OCI-LY3 (cell line): ENCODE measurements around the gene DRC3.

Experiments used
- H2AFZ ChIP-seq: fragments of 200-600, 300-600 bp; shearing (Covaris generic); 2 replicates; pipeline ENCODE4 v1.6.0; 2014; ENCODE audit warnings: antibody characterized with exemption, low read depth, low read length
- H3K27ac ChIP-seq: fragments of 200-600, 300-600 bp; sonication (generic); 2 replicates; pipeline ENCODE4 v1.5.1; 2014; ENCODE audit warnings: mild to moderate bottlenecking, low read length, moderate library complexity, mixed read lengths
- H3K27me3 ChIP-seq: fragments of 200-600, 300-600 bp; sonication (generic); 2 replicates; pipeline ENCODE4 v1.6.1; 2014; ENCODE audit warnings: low read depth, low read length, mixed read lengths
- H3K36me3 ChIP-seq: fragments of 200-600, 300-600 bp; sonication (generic); replicated peaks from 2 replicates; pipeline ENCODE3; 2014; ENCODE audit warnings: low read depth, low read length, mixed read lengths
- H3K4me1 ChIP-seq: fragments of 300-600, 200-600 bp; sonication (generic); 2 replicates; pipeline ENCODE4 v1.6.1; 2014; ENCODE audit warnings: low read length, mixed read lengths
- H3K4me2 ChIP-seq: fragments of 200-600, 300-600 bp; sonication (generic); 2 replicates; pipeline ENCODE4 v1.6.1; 2014; ENCODE audit warnings: low read length, mixed read lengths
- H3K4me3 ChIP-seq: fragments of 300-600, 200-600 bp; sonication (generic); 2 replicates; pipeline ENCODE4 v1.5.1; 2014; ENCODE audit warnings: antibody characterized with exemption, mild to moderate bottlenecking, low read length, moderate library complexity
- H3K79me2 ChIP-seq: fragments of 300-600, 200-600 bp; shearing (Covaris generic); 2 replicates; pipeline ENCODE4 v1.6.1; 2014; ENCODE audit warnings: mild to moderate bottlenecking, low read length, mixed read lengths
- H3K9ac ChIP-seq: fragments of 300-600, 200-600 bp; shearing (Covaris generic); 2 replicates; pipeline ENCODE4 v1.6.0; 2014; ENCODE audit warnings: mild to moderate bottlenecking, low read length, moderate library complexity
- H3K9me3 ChIP-seq: fragments of 200-600, 300-600 bp; shearing (Covaris generic); 2 replicates; pipeline ENCODE4 v1.6.1; 2014; ENCODE audit warnings: low read length, mixed read lengths; ENCODE audit not compliant: insufficient read depth
- H4K20me1 ChIP-seq: fragments of 200-600, 300-600 bp; sonication (generic); 2 replicates; pipeline ENCODE4 v1.6.1; 2016; ENCODE audit warnings: low read length, mixed read lengths; ENCODE audit not compliant: insufficient read depth
- CTCF ChIP-seq: fragments of 200-600, 300-600 bp; sonication (generic); IDR thresholded peaks from 2 replicates; pipeline ENCODE4 v1.5.1; 2014; ENCODE audit warnings: antibody characterized with exemption, low read length, low read depth
- EZH2phosphoT487 ChIP-seq: fragments of 200-600 bp; shearing (Covaris generic); IDR thresholded peaks from 2 replicates; pipeline ENCODE4 v1.6.1; 2018; ENCODE audit warnings: antibody characterized with exemption, mixed run types, low read depth

Gene DRC3

GRCh38 chr17:17987187-17987896 is 14.7 kb downstream of the DRC3 start:
- no peak for TF ChIP-seq EZH2phosphoT487
- no peak for TF ChIP-seq CTCF
- Histone ChIP-seq H4K20me1 (no peaks in the 10 kb centered on the region), H3K4me2 (no peak overlapping the region), H3K9ac (no peak overlapping the region), H3K4me1 (peaks cover 2% of the 10 kb centered on the region; the same call in 1 of the 2 replicates), H3K36me3 (no peaks in the 10 kb centered on the region), H3K9me3 (no peaks in the 10 kb centered on the region), H3K27me3 (no peaks in the 10 kb centered on the region), H3K4me3 (no peak overlapping the region), H2AFZ (no peak overlapping the region), H3K79me2 (no peaks in the 10 kb centered on the region), H3K27ac (no peak overlapping the region)

GRCh38 chr17:17987901-17988300 is 15.2 kb downstream of the DRC3 start:
- no peaks in the 10 kb centered on the region for H3K79me2 ChIP-seq
- H3K27ac ChIP-seq = no peak overlapping the region
- no peak overlapping the region for H3K4me2 ChIP-seq
- no peaks in the 10 kb centered on the region for H3K27me3 ChIP-seq
- H3K9ac ChIP-seq = no peak overlapping the region
- no peak overlapping the region for H3K4me3 ChIP-seq
- H3K4me1 ChIP-seq = peaks cover 2% of the 10 kb centered on the region; the same call in 1 of the 2 replicates
- no peak for TF ChIP-seq EZH2phosphoT487
- TF ChIP-seq CTCF = no peak
- no peaks in the 10 kb centered on the region for H4K20me1 ChIP-seq
- H2AFZ ChIP-seq = no peak overlapping the region
- no peaks in the 10 kb centered on the region for H3K36me3 ChIP-seq
- no peaks in the 10 kb centered on the region for H3K9me3 ChIP-seq

- H4K20me1 ChIP-seq = no peaks in the 10 kb centered on the region
- no peak overlapping the region for H3K9ac ChIP-seq
- peaks cover 2% of the 10 kb centered on the region; the same call in 1 of the 2 replicates for H3K4me1 ChIP-seq
- H3K36me3 ChIP-seq = no peaks in the 10 kb centered on the region
- no peaks in the 10 kb centered on the region for H3K9me3 ChIP-seq
- no peak overlapping the region for H3K4me3 ChIP-seq
- no peaks in the 10 kb centered on the region for H3K27me3 ChIP-seq
- no peak overlapping the region for H3K4me2 ChIP-seq
- TF ChIP-seq EZH2phosphoT487 (no peak), CTCF (no peak)
- no peaks in the 10 kb centered on the region for H3K79me2 ChIP-seq
- H3K27ac ChIP-seq = no peak overlapping the region
- no peak overlapping the region for H2AFZ ChIP-seq
Observed at GRCh38 chr17:17988427-17988945, 15.8 kb downstream of the DRC3 start.

- H3K4me2 ChIP-seq = no peak overlapping the region
- no peaks in the 10 kb centered on the region for H3K79me2 ChIP-seq
- no peak for TF ChIP-seq EZH2phosphoT487
- TF ChIP-seq CTCF = no peak
- H3K36me3 ChIP-seq = no peaks in the 10 kb centered on the region
- no peaks in the 10 kb centered on the region for H3K9me3 ChIP-seq
- no peaks in the 10 kb centered on the region for H4K20me1 ChIP-seq
- H3K27ac ChIP-seq = no peak overlapping the region
- no peak overlapping the region for H3K4me3 ChIP-seq
- H2AFZ ChIP-seq = no peak overlapping the region
- no peaks in the 10 kb centered on the region for H3K27me3 ChIP-seq
- H3K9ac ChIP-seq = no peak overlapping the region
- H3K4me1 ChIP-seq = peaks cover 2% of the 10 kb centered on the region; the same call in 1 of the 2 replicates
Observed at GRCh38 chr17:17989081-17989480, 16.4 kb downstream of the DRC3 start.
